ENCODE data around the gene RAPGEF2.

RAPGEF2 gene

GRCh38 chr4:159160242-159160641 lies 57.4 kb downstream of the RAPGEF2 start:
- no peak for TF ChIP-seq CTCF (IDR thresholded peaks at IDR 0.05)

GRCh38 chr4:159162576-159162975 lies 59.7 kb downstream of the RAPGEF2 start:
- no peak for TF ChIP-seq CTCF (IDR thresholded peaks at IDR 0.05)

GRCh38 chr4:159163521-159163920 lies 60.6 kb downstream of the RAPGEF2 start:
- TF ChIP-seq CTCF (IDR thresholded peaks at IDR 0.05) = no peak

GRCh38 chr4:159169404-159170302 lies 66.8 kb downstream of the RAPGEF2 start:
- TF ChIP-seq CTCF (IDR thresholded peaks at IDR 0.05) = no peak

GRCh38 chr4:159171287-159171686 lies 68.4 kb downstream of the RAPGEF2 start:
- TF ChIP-seq CTCF (IDR thresholded peaks at IDR 0.05) = no peak

GRCh38 chr4:159173886-159174285 lies 71.0 kb downstream of the RAPGEF2 start:
- no peak for TF ChIP-seq CTCF (IDR thresholded peaks at IDR 0.05)

GRCh38 chr4:159174645-159175084 lies 71.8 kb downstream of the RAPGEF2 start:
- no peak for TF ChIP-seq CTCF (IDR thresholded peaks at IDR 0.05)

Data from LNCAP (cell line).